Neutrophil (primary cell): ENCODE results near the gene GALNT18.

ENCODE experiments used
- H3K27ac ChIP-seq: fragments of 200-600 bp; sonication (generic); 2 replicates; pipeline ENCODE4 v1.5.1; 2016; ENCODE audit warnings: mild to moderate bottlenecking, moderate library complexity
- H3K27me3 ChIP-seq: fragments of 200-600 bp; sonication (generic); 2 replicates; pipeline ENCODE4 v1.6.0; 2016; ENCODE audit warnings: mild to moderate bottlenecking
- H3K36me3 ChIP-seq: fragments of 200-600 bp; sonication (generic); 2 replicates; pipeline ENCODE4 v1.5.1; 2017
- H3K4me1 ChIP-seq, 2 experiments: fragments of 200-600 bp in 1 of 2; sonication (generic) in 1 of 2; 1 replicate in 1 of 2; 2 replicates in 1 of 2; pipeline versions ENCODE4 v1.5.1 to v1.6.1; 2013 to 2016; ENCODE audit warnings: low read depth in 1 of 2, low read length in 1 of 2, mild to moderate bottlenecking in 1 of 2, moderate library complexity in 1 of 2; ENCODE audit not compliant: control insufficient read depth in 1 of 2, insufficient read depth in 1 of 2
- H3K4me3 ChIP-seq, 2 experiments: fragments of 200-600 bp in 1 of 2; sonication (generic) in 1 of 2; 1 replicate in 1 of 2; 2 replicates in 1 of 2; pipeline ENCODE4 v1.5.1; 2013 to 2016; ENCODE audit warnings: low read depth in 1 of 2, low read length in 1 of 2, mild to moderate bottlenecking in 1 of 2, moderate library complexity in 1 of 2
- H3K9me3 ChIP-seq: fragments of 200-600 bp; sonication (generic); 2 replicates; pipeline ENCODE4 v1.5.1; 2016
- TF ChIP-seq, protein P1 (sequence below): fragments of 200-600 bp; sonication (generic); IDR thresholded peaks from 2 replicates; pipeline ENCODE4 v1.5.1; 2016; ENCODE audit warnings: antibody characterized with exemption

The GALNT18 gene

GRCh38 chr11:11608783-11609232, 13.0 kb downstream of the GALNT18 start:
- no peaks in the 10 kb centered on the region for H3K36me3 ChIP-seq

DNA sequence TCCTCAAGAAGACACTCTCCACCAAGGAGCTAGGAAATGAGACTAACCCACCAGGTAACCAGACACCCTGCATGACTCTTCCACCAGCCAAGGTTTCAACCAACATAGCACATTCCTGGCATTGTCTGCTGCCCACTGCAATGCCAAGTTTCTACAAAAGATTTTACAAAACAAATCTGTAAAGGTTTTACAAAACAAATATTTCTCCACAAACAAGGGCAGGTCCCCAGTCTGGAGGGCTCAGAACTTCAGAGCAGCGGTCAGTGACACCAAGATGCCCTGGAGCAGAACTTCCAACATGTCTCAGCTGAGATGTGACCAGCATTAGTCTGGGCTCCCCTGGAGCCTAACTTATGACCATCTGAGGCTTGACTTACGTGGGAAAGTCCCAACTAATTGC, 14.0 kb downstream of the GALNT18 start:
- Histone ChIP-seq H3K27me3 (peaks cover 32% of the 10 kb centered on the region), H3K4me3 (no peak overlapping the region), H3K4me1 (no peaks in the 10 kb centered on the region), H3K27ac (no peak overlapping the region), H3K9me3 (no peaks in the 10 kb centered on the region), H3K36me3 (no peaks in the 10 kb centered on the region)
- TF ChIP-seq, protein P1, sequence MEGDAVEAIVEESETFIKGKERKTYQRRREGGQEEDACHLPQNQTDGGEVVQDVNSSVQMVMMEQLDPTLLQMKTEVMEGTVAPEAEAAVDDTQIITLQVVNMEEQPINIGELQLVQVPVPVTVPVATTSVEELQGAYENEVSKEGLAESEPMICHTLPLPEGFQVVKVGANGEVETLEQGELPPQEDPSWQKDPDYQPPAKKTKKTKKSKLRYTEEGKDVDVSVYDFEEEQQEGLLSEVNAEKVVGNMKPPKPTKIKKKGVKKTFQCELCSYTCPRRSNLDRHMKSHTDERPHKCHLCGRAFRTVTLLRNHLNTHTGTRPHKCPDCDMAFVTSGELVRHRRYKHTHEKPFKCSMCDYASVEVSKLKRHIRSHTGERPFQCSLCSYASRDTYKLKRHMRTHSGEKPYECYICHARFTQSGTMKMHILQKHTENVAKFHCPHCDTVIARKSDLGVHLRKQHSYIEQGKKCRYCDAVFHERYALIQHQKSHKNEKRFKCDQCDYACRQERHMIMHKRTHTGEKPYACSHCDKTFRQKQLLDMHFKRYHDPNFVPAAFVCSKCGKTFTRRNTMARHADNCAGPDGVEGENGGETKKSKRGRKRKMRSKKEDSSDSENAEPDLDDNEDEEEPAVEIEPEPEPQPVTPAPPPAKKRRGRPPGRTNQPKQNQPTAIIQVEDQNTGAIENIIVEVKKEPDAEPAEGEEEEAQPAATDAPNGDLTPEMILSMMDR, result no peak

More at GRCh38 chr11:11608783-11609232, 13.0 kb downstream of the GALNT18 start:
- Histone ChIP-seq H3K27ac (no peak overlapping the region), H3K9me3 (no peaks in the 10 kb centered on the region), H3K27me3 (peaks cover 42% of the 10 kb centered on the region), H3K4me1 (no peaks in the 10 kb centered on the region), H3K4me3 (no peak overlapping the region)
- TF ChIP-seq, protein P1, result no peak

- H3K36me3 ChIP-seq, result no peaks in the 10 kb centered on the region
- H3K4me1 ChIP-seq, result no peaks in the 10 kb centered on the region
- H3K4me3 ChIP-seq, result no peak overlapping the region
- H3K27me3 ChIP-seq, result peaks cover 25% of the 10 kb centered on the region
- TF ChIP-seq, protein P1, result no peak
- H3K9me3 ChIP-seq, result no peaks in the 10 kb centered on the region
- H3K27ac ChIP-seq, result no peak overlapping the region
These were observed 15.9 kb downstream of the GALNT18 start for GRCh38 chr11:11605821-11606450.

DNA sequence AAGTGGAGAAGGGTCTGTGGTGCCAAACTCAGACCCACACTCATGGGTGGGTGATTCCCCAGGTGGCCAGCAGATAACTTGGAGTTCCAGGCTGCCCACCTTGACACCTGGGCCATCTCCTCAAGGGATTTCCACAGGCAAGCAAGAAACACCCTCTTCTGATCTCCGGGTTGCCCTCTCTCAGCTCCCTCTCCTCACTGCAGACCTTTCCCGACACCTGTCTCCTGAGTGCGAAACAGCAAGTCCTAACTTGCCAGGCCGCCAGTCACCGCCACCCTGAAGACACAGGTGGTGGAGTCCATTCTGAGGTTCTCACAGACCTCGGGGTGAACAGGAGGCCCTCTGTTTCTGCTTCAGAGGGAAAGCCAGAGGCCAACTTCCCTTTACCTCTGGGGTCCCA, 16.6 kb downstream of the GALNT18 start:
- no peak overlapping the region for H3K27ac ChIP-seq
- H3K9me3 ChIP-seq, result no peaks in the 10 kb centered on the region
- TF ChIP-seq, protein P1, result no peak
- H3K4me1 ChIP-seq, result no peaks in the 10 kb centered on the region
- H3K27me3 ChIP-seq, result peaks cover 25% of the 10 kb centered on the region
- no peaks in the 10 kb centered on the region for H3K36me3 ChIP-seq
- H3K4me3 ChIP-seq, result no peak overlapping the region

GRCh38 chr11:11604370-11604990, 17.3 kb downstream of the GALNT18 start:
- H3K27ac ChIP-seq, result no peak overlapping the region
- no peaks in the 10 kb centered on the region for H3K4me1 ChIP-seq
- H3K36me3 ChIP-seq, result no peaks in the 10 kb centered on the region
- H3K4me3 ChIP-seq, result no peak overlapping the region
- TF ChIP-seq, protein P1, result no peak
- H3K27me3 ChIP-seq, result peaks cover 25% of the 10 kb centered on the region
- no peaks in the 10 kb centered on the region for H3K9me3 ChIP-seq
